DOHH2 (cell line): ENCODE measurements around the gene ACTR5.
A peak's percentile ranks its signal among the peaks of the same experiment; 100 is the strongest.
"Not testable (repeated sequence)": the region's sequence is repeated elsewhere in the genome, so short reads cannot be mapped to it uniquely, and the experiment has no call there.

ENCODE experiments used
- H3F3A ChIP-seq: fragments of 200-600 bp; sonication (generic), shearing (Covaris generic); 2 replicates; pipeline ENCODE4 v1.6.0; 2016; ENCODE audit warnings: antibody characterized with exemption, mild to moderate bottlenecking; ENCODE audit not compliant: control insufficient read depth, insufficient read depth
- H3K27ac ChIP-seq: fragments of 200-600 bp; sonication (generic); 2 replicates; pipeline ENCODE4 v1.5.1; 2014; ENCODE audit warnings: low read depth, mild to moderate bottlenecking, low read length, moderate library complexity
- H3K27me3 ChIP-seq: fragments of 200-600 bp; sonication (generic); 2 replicates; pipeline ENCODE4 v1.6.1; 2014; ENCODE audit warnings: mild to moderate bottlenecking, low read length, mixed read lengths; ENCODE audit not compliant: control insufficient read depth
- H3K36me3 ChIP-seq: fragments of 200-600 bp; sonication (generic); 2 replicates; pipeline ENCODE4 v1.6.1; 2014; ENCODE audit warnings: mild to moderate bottlenecking, low read length, moderate library complexity, mixed read lengths; ENCODE audit not compliant: control insufficient read depth
- H3K4me1 ChIP-seq: fragments of 200-600 bp; sonication (generic); 2 replicates; pipeline ENCODE4 v1.6.1; 2014; ENCODE audit warnings: mild to moderate bottlenecking, low read length, mixed read lengths; ENCODE audit not compliant: control insufficient read depth
- H3K4me2 ChIP-seq: fragments of 200-600 bp; sonication (generic); 2 replicates; pipeline ENCODE4 v1.6.0; 2014; ENCODE audit warnings: mild to moderate bottlenecking, low read length, moderate library complexity
- H3K4me3 ChIP-seq: fragments of 200-600 bp; sonication (generic); 2 replicates; pipeline ENCODE4 v1.5.1; 2014; ENCODE audit warnings: mild to moderate bottlenecking, low read length, mixed read lengths
- H3K79me2 ChIP-seq: fragments of 200-600 bp; sonication (generic); 2 replicates; pipeline ENCODE4 v1.6.1; 2014; ENCODE audit warnings: mild to moderate bottlenecking, low read length, mixed read lengths; ENCODE audit not compliant: control insufficient read depth
- H3K9me2 ChIP-seq: fragments of 200-600 bp; sonication (generic); replicated peaks from 2 replicates; pipeline ENCODE4 v1.6.1; 2014; ENCODE audit warnings: mild to moderate bottlenecking, low read length, mixed read lengths; ENCODE audit not compliant: control insufficient read depth
- H3K9me3 ChIP-seq: fragments of 200-600 bp; sonication (generic); 2 replicates; pipeline ENCODE4 v1.6.1; 2014; ENCODE audit warnings: antibody characterized with exemption, low read length, mixed read lengths; ENCODE audit not compliant: control insufficient read depth, insufficient read depth
- H4K20me1 ChIP-seq: fragments of 200-600 bp; sonication (generic); 2 replicates; pipeline ENCODE4 v1.6.0; 2014; ENCODE audit warnings: low read depth, mild to moderate bottlenecking, antibody characterized with exemption, low read length, moderate library complexity; ENCODE audit not compliant: control insufficient read depth, insufficient read depth
- CTCF ChIP-seq: fragments of 200-600 bp; sonication (generic); IDR thresholded peaks from one replicate; pipeline ENCODE4 v1.5.1; 2014; ENCODE audit warnings: antibody characterized with exemption, mild to moderate bottlenecking, low read depth, low read length; ENCODE audit not compliant: poor library complexity, severe bottlenecking
- EZH2phosphoT487 ChIP-seq: fragments of 200-600 bp; sonication (generic); IDR thresholded peaks from 2 replicates; pipeline ENCODE4 v1.6.1; 2017; ENCODE audit warnings: borderline replicate concordance, mild to moderate bottlenecking, antibody characterized with exemption, low read length, moderate library complexity, mixed read lengths

The ACTR5 gene

GRCh38 chr20:38812182-38812581 lies 63.9 kb downstream of the ACTR5 start:
- TF ChIP-seq CTCF = no peak
- no peak for TF ChIP-seq EZH2phosphoT487
- H3F3A ChIP-seq = 0 out of 2 replicates have a peak, but pooled peaks cover 2% of the 10 kb centered on the region
- no peaks in the 10 kb centered on the region for H3K9me2 ChIP-seq
- H3K36me3 ChIP-seq = peaks cover 93% of the 10 kb centered on the region
- H3K9me3 ChIP-seq = no peaks in the 10 kb centered on the region
- peaks cover 99% of the 10 kb centered on the region for H3K79me2 ChIP-seq
- peak overlapping the region; percentile 28; the same call in 1 of the 2 replicates for H3K27ac ChIP-seq
- peak overlapping the region; percentile 29 for H3K4me2 ChIP-seq
- no peaks in the 10 kb centered on the region for H3K27me3 ChIP-seq
- H3K4me3 ChIP-seq = no peak overlapping the region
- H4K20me1 ChIP-seq = peaks cover 49% of the 10 kb centered on the region
- peaks cover 79% of the 10 kb centered on the region for H3K4me1 ChIP-seq

DNA sequence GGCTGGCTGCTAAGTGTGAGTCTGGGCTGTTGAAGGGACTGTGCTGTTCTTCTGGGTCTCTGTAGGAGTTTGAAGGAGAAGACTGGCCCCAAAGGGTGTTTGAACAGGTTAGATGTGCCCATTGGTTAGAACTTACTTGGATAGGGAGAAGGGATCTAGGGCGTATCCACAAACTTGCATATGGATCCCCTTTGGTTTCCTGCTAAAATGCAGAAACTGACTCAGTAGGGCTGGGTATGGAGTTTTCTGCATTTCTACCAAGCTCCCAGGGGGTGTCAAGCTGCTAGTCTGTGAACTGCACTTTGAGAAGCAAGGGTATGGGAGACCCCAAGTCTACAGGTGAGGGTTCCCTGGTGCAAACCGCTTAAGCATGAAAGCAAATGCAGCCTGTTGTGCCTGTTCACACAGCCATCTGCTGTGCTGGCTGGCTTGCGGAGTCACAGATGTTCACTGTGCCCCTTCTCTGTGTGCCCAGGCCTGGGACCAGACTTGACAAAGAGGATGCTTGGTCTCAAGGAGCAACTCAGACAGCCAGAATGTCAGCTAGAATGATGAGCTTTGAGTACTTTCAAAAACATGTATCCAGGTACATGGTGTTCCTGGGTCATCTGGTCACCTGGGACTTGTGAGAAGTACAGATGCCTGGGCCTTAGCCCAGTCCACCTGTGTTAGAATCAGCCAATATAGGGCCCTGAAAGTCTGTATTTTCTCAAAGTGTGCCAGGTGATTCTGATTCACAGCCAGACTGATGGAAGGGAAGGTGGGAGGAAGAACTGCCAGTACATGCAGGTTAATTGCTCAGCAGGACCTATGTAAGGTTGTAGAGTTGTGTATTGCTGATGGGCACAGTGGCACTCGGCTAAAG lies 64.7 kb downstream of the ACTR5 start:
- H3K27me3 ChIP-seq = no peaks in the 10 kb centered on the region
- peak overlapping the region; percentile 29 for H3K4me2 ChIP-seq
- H3K79me2 ChIP-seq = peaks cover 99% of the 10 kb centered on the region

GRCh38 chr20:38813574-38813962 lies 65.3 kb downstream of the ACTR5 start:
- peaks cover 72% of the 10 kb centered on the region for H3K4me1 ChIP-seq
- not testable (repeated sequence) for H3K4me3 ChIP-seq, H3K9me2 ChIP-seq, H3K9me3 ChIP-seq, H3K27ac ChIP-seq, H3K27me3 ChIP-seq, H3K4me2 ChIP-seq, H3F3A ChIP-seq
- peaks cover 36% of the 10 kb centered on the region; the same call in 1 of the 2 replicates for H4K20me1 ChIP-seq
- peaks cover 86% of the 10 kb centered on the region for H3K36me3 ChIP-seq
- H3K79me2 ChIP-seq = peaks cover 99% of the 10 kb centered on the region

More for the DNA sequence above, 64.7 kb downstream of the ACTR5 start:
- TF ChIP-seq CTCF (no peak), EZH2phosphoT487 (no peak)
- Histone ChIP-seq H3K4me3 (no peak overlapping the region), H3K9me3 (no peaks in the 10 kb centered on the region), H3K36me3 (peaks cover 86% of the 10 kb centered on the region), H3F3A (0 out of 2 replicates have a peak, but pooled peaks cover 2% of the 10 kb centered on the region), H4K20me1 (peaks cover 42% of the 10 kb centered on the region; the same call in 1 of the 2 replicates), H3K4me1 (peaks cover 72% of the 10 kb centered on the region), H3K27ac (peak overlapping the region; percentile 28; the same call in 1 of the 2 replicates), H3K9me2 (no peaks in the 10 kb centered on the region)

- Histone ChIP-seq H3K4me1 (peaks cover 54% of the 10 kb centered on the region), H3K36me3 (peaks cover 76% of the 10 kb centered on the region), H3K4me3 (no peak overlapping the region), H3K27ac (no peak overlapping the region), H3K79me2 (peaks cover 99% of the 10 kb centered on the region), H3K4me2 (no peak overlapping the region), H3K27me3 (no peaks in the 10 kb centered on the region), H3F3A (0 out of 2 replicates have a peak, but pooled peaks cover under 1% of the 10 kb centered on the region), H3K9me2 (no peaks in the 10 kb centered on the region), H3K9me3 (no peaks in the 10 kb centered on the region), H4K20me1 (peaks cover 29% of the 10 kb centered on the region; the same call in 1 of the 2 replicates)
- TF ChIP-seq CTCF (no peak), EZH2phosphoT487 (no peak)
Observed at GRCh38 chr20:38815446-38815845, 67.2 kb downstream of the ACTR5 start.
